ENCODE results near the gene PAX5. TPM values are rescaled to one million over a fixed set of nuclear protein-coding genes. Genes with fewer than 3 reads are reported as not detected.
A peak's percentile ranks its signal among the peaks of the same experiment; 100 is the strongest.

Gene PAX5
- polyA plus RNA-seq, 2 of the 4 experiments (the other 2 are of a cell fraction): not detected

DNA sequence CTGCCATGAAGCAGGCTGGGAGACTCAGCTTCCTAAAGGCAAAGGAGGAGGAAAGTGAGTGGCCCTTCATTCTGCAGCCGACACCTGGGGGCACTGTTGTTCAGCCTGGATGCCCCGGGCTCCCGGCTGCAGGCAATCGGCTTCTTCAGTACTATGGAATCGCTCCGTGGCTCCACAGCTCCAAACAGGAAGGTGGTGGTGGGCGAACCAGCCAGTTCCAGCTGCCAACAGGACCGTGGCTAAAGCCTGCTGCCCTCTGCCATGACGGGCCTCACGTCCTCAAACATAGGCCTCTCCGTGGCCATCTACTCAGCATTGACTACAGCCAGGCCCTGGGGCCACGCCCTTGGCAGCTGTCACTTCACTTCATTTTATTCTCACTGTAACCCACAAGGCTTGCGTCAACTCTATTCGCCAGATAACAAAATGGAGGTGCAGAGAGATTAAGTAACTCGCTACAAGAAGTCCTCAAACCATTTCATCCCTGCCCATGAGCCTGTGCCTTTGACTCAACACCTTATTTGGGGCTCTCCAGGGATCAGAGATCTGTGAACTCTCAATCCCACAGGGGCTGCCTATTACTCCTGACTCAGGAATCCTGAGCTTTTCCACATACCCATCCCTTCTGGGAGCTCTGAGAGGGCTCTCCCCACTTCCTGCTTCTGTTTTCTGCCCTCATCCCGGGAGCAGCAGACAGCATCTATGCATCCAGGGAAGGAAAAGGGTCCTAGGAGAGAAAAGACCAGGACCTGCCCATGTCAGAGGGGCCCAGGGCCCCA lies 38.0 kb downstream of the PAX5 start:
- DNase-seq (ENCODE audit: low read depth in 1 of 2, low spot score in 1 of 2) (peak; percentile 60 to 68), FAIRE-seq (no peak), ATAC-seq (peak; percentile 90 to 95)
- WGBS (ENCODE audit: missing lambda C conversion rate): 29% methylated on average over 15 of the region's 16 CpGs
- ChIA-PET CTCF (interaction anchor here (0.6 to 4.7 kb wide), 62 partner anchors 9 to 459 kb away, joined by 3 to 59 read pairs (median 5); no protein-coding TSS in a partner anchor), POLR2A (interaction anchor here (0.5 to 1.3 kb wide), 3 partner anchors 253 to 470 kb away, joined by 3 to 4 read pairs (median 4); no protein-coding TSS in a partner anchor)
- peaks cover 7% of the 10 kb centered on the region for H3K9me3 ChIP-seq
- H3K4me2 ChIP-seq: peak overlapping the region; percentile 71
- no peak for TF ChIP-seq MAX (IDR thresholded peaks at IDR 0.05)
- TF ChIP-seq RAD21 (conservative IDR thresholded peaks at IDR 0.05 in 1 of 2, IDR thresholded peaks at IDR 0.05 in 1 of 2): peak; percentile 89 to 92
- peak; percentile 88 for TF ChIP-seq SMC3 (IDR thresholded peaks at IDR 0.05)
- TF ChIP-seq BHLHE40 (IDR thresholded peaks at IDR 0.05; ENCODE audit: low read depth, low read length): no peak
- TF ChIP-seq, protein P1, sequence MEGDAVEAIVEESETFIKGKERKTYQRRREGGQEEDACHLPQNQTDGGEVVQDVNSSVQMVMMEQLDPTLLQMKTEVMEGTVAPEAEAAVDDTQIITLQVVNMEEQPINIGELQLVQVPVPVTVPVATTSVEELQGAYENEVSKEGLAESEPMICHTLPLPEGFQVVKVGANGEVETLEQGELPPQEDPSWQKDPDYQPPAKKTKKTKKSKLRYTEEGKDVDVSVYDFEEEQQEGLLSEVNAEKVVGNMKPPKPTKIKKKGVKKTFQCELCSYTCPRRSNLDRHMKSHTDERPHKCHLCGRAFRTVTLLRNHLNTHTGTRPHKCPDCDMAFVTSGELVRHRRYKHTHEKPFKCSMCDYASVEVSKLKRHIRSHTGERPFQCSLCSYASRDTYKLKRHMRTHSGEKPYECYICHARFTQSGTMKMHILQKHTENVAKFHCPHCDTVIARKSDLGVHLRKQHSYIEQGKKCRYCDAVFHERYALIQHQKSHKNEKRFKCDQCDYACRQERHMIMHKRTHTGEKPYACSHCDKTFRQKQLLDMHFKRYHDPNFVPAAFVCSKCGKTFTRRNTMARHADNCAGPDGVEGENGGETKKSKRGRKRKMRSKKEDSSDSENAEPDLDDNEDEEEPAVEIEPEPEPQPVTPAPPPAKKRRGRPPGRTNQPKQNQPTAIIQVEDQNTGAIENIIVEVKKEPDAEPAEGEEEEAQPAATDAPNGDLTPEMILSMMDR (IDR thresholded peaks at IDR 0.05): peak; percentile 75
- H3K4me1 ChIP-seq: no peaks in the 10 kb centered on the region
- no peak overlapping the region for H3K27ac ChIP-seq
- H3K4me3 ChIP-seq: 0 out of 3 replicates have a peak overlapping the region, but pooled peaks have one; percentile 6

DNA sequence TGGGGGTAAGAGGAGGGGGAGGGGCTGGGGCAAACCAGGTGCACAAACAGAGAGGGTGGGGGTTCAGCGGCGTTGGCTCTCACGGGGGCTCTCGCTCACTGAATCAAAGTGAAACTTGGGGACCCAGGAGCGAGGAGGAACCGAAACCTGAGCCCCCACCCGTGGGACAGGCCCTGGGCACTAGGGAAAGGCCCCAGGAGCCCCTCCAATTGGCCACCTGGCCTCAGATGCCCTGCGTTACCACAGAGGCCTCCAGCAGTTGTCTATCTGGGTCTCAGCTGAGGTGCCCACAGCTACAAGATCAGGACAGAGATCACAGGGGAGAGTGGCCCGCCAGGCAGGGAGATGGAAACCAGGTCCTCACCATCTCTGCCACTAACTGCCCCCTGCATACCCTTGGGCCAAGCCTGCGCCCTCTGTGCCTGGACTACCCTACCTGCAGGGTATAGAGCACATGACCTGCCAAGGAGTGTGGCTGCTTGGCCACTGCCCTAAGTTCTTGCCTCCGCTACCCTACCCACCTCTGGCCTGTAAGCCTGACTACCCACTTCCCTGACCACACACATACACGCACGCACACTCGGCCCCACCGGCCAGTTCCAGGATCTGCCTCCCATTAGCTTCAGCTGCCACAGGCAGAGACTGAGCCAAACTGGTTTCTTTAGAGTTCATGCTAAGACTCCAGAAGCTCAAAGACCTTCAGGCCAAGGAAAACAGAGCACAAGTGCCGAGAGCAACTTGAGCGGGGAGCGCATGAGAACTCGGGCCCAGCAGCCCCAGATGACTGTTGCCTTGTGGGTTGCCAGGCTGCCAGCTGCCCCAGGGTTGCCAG lies 39.9 kb downstream of the PAX5 start:
- FAIRE-seq: no peak
- no peak overlapping the region for H3K27ac ChIP-seq

GRCh38 chr9:36992501-36993316 lies 41.4 kb downstream of the PAX5 start:
- no peak overlapping the region for H3K27ac ChIP-seq
- CTCF ChIA-PET: interaction anchor here (0.9 to 7.4 kb wide), 12 partner anchors 12 to 419 kb away, joined by 3 to 143 read pairs (median 3); no protein-coding TSS in a partner anchor
- FAIRE-seq: no peak
- H3K9me3 ChIP-seq: peaks cover 19% of the 10 kb centered on the region
- no peak overlapping the region for H3K4me2 ChIP-seq
- POLR2A ChIA-PET: no interaction called here
- H3K4me3 ChIP-seq: no peak overlapping the region
- ATAC-seq: no peak
- no peak for DNase-seq (ENCODE audit: low read depth in 1 of 2, low spot score in 1 of 2)
- no peak for TF ChIP-seq CBX8 (IDR thresholded peaks at IDR 0.05)
- TF ChIP-seq SMC3 (IDR thresholded peaks at IDR 0.05): no peak
- TF ChIP-seq ZSCAN20 (CRISPR knock-in tag; IDR thresholded peaks at IDR 0.05): no peak
- TF ChIP-seq TFCP2L1 (CRISPR knock-in tag; IDR thresholded peaks at IDR 0.05): no peak
- TF ChIP-seq ESRRA (IDR thresholded peaks at IDR 0.05; ENCODE audit: borderline replicate concordance, low read length): no peak
- TF ChIP-seq, protein P2, sequence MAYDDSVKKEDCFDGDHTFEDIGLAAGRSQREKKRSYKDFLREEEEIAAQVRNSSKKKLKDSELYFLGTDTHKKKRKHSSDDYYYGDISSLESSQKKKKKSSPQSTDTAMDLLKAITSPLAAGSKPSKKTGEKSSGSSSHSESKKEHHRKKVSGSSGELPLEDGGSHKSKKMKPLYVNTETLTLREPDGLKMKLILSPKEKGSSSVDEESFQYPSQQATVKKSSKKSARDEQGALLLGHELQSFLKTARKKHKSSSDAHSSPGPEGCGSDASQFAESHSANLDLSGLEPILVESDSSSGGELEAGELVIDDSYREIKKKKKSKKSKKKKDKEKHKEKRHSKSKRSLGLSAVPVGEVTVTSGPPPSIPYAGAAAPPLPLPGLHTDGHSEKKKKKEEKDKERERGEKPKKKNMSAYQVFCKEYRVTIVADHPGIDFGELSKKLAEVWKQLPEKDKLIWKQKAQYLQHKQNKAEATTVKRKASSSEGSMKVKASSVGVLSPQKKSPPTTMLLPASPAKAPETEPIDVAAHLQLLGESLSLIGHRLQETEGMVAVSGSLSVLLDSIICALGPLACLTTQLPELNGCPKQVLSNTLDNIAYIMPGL (CRISPR knock-in tag; IDR thresholded peaks at IDR 0.05; ENCODE audit: borderline replicate concordance): no peak
- TF ChIP-seq EHF (CRISPR knock-in tag; IDR thresholded peaks at IDR 0.05): no peak
- TF ChIP-seq KDM1A (IDR thresholded peaks at IDR 0.05; ENCODE audit: low read depth): no peak
- no peak for TF ChIP-seq ZFP36 (IDR thresholded peaks at IDR 0.05; ENCODE audit: borderline replicate concordance, partially characterized antibody)
- no peak for TF ChIP-seq CHD2 (IDR thresholded peaks at IDR 0.05; ENCODE audit: low read length, partially characterized antibody)
- TF ChIP-seq JUNB (IDR thresholded peaks at IDR 0.05): no peak
- TF ChIP-seq, protein P3, sequence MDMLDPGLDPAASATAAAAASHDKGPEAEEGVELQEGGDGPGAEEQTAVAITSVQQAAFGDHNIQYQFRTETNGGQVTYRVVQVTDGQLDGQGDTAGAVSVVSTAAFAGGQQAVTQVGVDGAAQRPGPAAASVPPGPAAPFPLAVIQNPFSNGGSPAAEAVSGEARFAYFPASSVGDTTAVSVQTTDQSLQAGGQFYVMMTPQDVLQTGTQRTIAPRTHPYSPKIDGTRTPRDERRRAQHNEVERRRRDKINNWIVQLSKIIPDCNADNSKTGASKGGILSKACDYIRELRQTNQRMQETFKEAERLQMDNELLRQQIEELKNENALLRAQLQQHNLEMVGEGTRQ (IDR thresholded peaks at IDR 0.05): no peak
- no peak for TF ChIP-seq GATA3 (IDR thresholded peaks at IDR 0.05; ENCODE audit: borderline replicate concordance)
- TF ChIP-seq FOXS1 (CRISPR knock-in tag; IDR thresholded peaks at IDR 0.05): no peak
- no peak for TF ChIP-seq FOSL2 (IDR thresholded peaks at IDR 0.05)
- no peak for TF ChIP-seq FOSL2 (CRISPR knock-in tag; IDR thresholded peaks at IDR 0.05)
- no peaks in the 10 kb centered on the region for H3K4me1 ChIP-seq
- 14% methylated on average over 7 of the region's 7 CpGs for WGBS (ENCODE audit: missing lambda C conversion rate)

More for the DNA sequence above, 39.9 kb downstream of the PAX5 start:
- no peak for TF ChIP-seq HDAC2 (IDR thresholded peaks at IDR 0.05)
- no peak for TF ChIP-seq EP300 (IDR thresholded peaks at IDR 0.05)
- TF ChIP-seq HOXB13 (CRISPR knock-in tag; IDR thresholded peaks at IDR 0.05; ENCODE audit: low read depth): no peak
- TF ChIP-seq HES2 (IDR thresholded peaks at IDR 0.05): no peak
- no peak for TF ChIP-seq RARB (CRISPR knock-in tag; IDR thresholded peaks at IDR 0.05)
- ChIA-PET POLR2A (no interaction called here), CTCF (interaction anchor here (0.9 to 7.4 kb wide), 5 partner anchors 13 to 335 kb away, joined by 3 to 143 read pairs (median 3); no protein-coding TSS in a partner anchor)
- H3K9me3 ChIP-seq: peaks cover 19% of the 10 kb centered on the region
- no peak overlapping the region for H3K4me3 ChIP-seq
- H3K4me1 ChIP-seq: no peaks in the 10 kb centered on the region
- no peak overlapping the region for H3K4me2 ChIP-seq
- DNase-seq (ENCODE audit: low read depth in 1 of 2, low spot score in 1 of 2) (no peak), ATAC-seq (no peak)
- 60% methylated on average over 11 of the region's 19 CpGs for WGBS (ENCODE audit: missing lambda C conversion rate)

All from A549 (cell line).